ENCODE measurements around the gene CACNA1I. TPM values are rescaled to one million over a fixed set of nuclear protein-coding genes. Genes with fewer than 3 reads are reported as not detected.

The CACNA1I gene
- polyA plus RNA-seq, 1 experiment = not detected

GRCh38 chr22:39593931-39594285 lies 23.4 kb downstream of the CACNA1I start:
- Histone ChIP-seq H3K9me3 (ENCODE audit: control insufficient read depth, insufficient read depth, low read length) (no peaks in the 10 kb centered on the region; the same call in 1 of the 2 replicates), H3K27ac (ENCODE audit: low read depth, low read length) (no peak overlapping the region), H3K4me3 (ENCODE audit: low read depth, low read length) (no peak overlapping the region), H3K27me3 (ENCODE audit: control insufficient read depth, insufficient read depth, low read length) (peaks cover 19% of the 10 kb centered on the region)
- no peak for TF ChIP-seq CTCF (IDR thresholded peaks at IDR 0.05; ENCODE audit: low read depth, low read length)
- CTCF ChIA-PET = no interaction called here
- no peak for DNase-seq (ENCODE audit: low read depth, low spot score)
- POLR2A ChIA-PET = interaction anchor here (0.5 kb wide), 1 partner anchor 38 kb away, joined by 6 read pairs; no protein-coding TSS in a partner anchor

GRCh38 chr22:39594411-39594810 lies 23.9 kb downstream of the CACNA1I start:
- Histone ChIP-seq H3K27me3 (ENCODE audit: control insufficient read depth, insufficient read depth, low read length) (peaks cover 19% of the 10 kb centered on the region), H3K9me3 (ENCODE audit: control insufficient read depth, insufficient read depth, low read length) (no peaks in the 10 kb centered on the region; the same call in 1 of the 2 replicates), H3K27ac (ENCODE audit: low read depth, low read length) (no peak overlapping the region), H3K4me3 (ENCODE audit: low read depth, low read length) (no peak overlapping the region)
- ChIA-PET POLR2A (interaction anchor here (0.5 kb wide), 1 partner anchor 39 kb away, joined by 6 read pairs; no protein-coding TSS in a partner anchor), CTCF (no interaction called here)
- no peak for DNase-seq (ENCODE audit: low read depth, low spot score)
- no peak for TF ChIP-seq CTCF (IDR thresholded peaks at IDR 0.05; ENCODE audit: low read depth, low read length)

GRCh38 chr22:39595622-39596172 lies 25.1 kb downstream of the CACNA1I start:
- DNase-seq (ENCODE audit: low read depth, low spot score) = no peak
- Histone ChIP-seq H3K4me3 (ENCODE audit: low read depth, low read length) (no peak overlapping the region), H3K9me3 (ENCODE audit: control insufficient read depth, insufficient read depth, low read length) (no peaks in the 10 kb centered on the region; the same call in 1 of the 2 replicates), H3K27me3 (ENCODE audit: control insufficient read depth, insufficient read depth, low read length) (peaks cover 21% of the 10 kb centered on the region), H3K27ac (ENCODE audit: low read depth, low read length) (no peak overlapping the region)
- no peak for TF ChIP-seq CTCF (IDR thresholded peaks at IDR 0.05; ENCODE audit: low read depth, low read length)
- ChIA-PET CTCF (no interaction called here), POLR2A (no interaction called here)

GRCh38 chr22:39596601-39597000 lies 26.0 kb downstream of the CACNA1I start:
- CTCF ChIA-PET = no interaction called here

More at GRCh38 chr22:39596601-39597000, 26.0 kb downstream of the CACNA1I start:
- Histone ChIP-seq H3K4me3 (ENCODE audit: low read depth, low read length) (no peak overlapping the region), H3K9me3 (ENCODE audit: control insufficient read depth, insufficient read depth, low read length) (no peaks in the 10 kb centered on the region; the same call in 1 of the 2 replicates), H3K27ac (ENCODE audit: low read depth, low read length) (no peak overlapping the region), H3K27me3 (ENCODE audit: control insufficient read depth, insufficient read depth, low read length) (peaks cover 25% of the 10 kb centered on the region)
- no peak for DNase-seq (ENCODE audit: low read depth, low spot score)
- POLR2A ChIA-PET = no interaction called here
- TF ChIP-seq CTCF (IDR thresholded peaks at IDR 0.05; ENCODE audit: low read depth, low read length) = no peak

Measured in AG04450 (cell line).